Stimulated activated CD4-positive, alpha-beta T cell treated with anti-CD3 and anti-CD28 coated beads, Interleukin-4, amount 100 ng/mL, for 4 hours (primary cell): ENCODE results near the gene INAFM2.

Experiments
- DNase-seq, 2 experiments: peaks; one replicate each; pipeline ENCODE4 v3.0.0-alpha.2; 2020

Gene INAFM2

GRCh38 chr15:40287968-40288367 lies 35.5 kb upstream of the INAFM2 start:
- no peak for DNase-seq

DNA sequence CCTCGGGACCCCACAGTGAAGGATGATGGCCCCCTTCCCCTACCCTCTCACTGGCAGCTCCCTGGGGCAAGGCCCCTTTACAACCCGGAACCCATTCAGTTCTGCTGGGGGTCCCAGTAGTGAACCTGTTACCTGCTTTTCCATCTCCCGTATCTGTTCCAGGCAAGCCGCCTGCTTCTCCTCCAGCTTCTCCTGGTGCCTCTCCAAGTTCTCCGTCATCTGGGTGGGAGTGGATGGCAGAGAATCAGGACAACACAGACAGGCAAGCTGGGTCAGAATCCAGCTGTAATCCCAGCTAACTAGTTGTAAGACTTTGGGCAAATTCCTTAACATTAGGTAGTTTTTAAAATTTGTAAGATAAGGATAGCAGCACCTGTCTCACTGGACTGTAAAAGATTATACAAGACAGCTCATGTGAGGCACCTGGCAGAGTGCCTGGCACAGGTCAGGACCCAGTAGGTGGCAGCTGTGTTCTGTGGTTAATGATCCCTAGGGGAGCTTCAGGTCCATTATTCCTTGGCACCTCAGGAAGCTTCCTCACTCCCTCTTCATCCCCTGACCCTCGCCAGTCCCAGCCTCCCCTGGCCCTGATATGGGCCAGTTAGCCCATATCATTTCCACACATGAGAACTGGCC lies 34.2 kb upstream of the INAFM2 start:
- no peak for DNase-seq

DNA sequence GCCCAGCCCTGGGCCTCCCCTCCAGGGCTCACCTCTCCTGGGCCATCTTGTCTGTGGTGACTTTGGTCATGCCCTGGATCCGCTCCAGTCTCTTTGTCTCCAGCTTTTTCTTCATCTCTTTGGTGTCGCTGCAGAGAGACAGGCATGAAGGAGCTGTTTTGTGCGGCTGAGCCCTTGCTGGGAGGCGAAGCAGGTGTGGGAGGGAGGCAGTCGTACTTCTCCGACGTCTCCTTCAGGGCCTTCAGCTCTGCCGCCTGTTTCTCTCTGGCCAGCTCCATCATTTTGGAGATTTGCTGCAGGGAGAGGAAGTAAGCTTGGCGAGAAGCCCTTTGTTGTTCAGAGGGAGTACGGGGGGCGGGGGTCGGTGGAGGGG lies 33.0 kb upstream of the INAFM2 start:
- no peak for DNase-seq

- DNase-seq: no peak
Measured at GRCh38 chr15:40290918-40291574, 32.4 kb upstream of the INAFM2 start.

DNA sequence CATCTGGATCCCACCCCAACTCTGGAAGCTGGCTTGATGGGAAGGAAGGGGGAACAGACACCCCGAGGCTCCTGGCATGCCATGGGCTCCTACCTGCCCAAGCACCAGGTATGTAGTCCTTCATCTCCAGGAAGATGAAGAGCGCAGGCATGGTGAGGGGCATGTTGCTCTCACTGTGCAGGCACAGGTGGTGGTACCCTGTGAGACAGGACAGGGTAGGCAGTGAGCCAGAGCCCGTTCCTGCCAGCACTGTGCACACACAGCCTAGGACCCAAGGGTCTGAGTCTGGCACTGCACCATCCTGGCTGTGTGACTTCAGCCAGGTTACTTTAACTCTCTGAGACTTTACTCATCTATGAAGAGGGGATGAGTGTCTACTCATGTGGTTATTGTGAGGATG lies 31.2 kb upstream of the INAFM2 start:
- DNase-seq: no peak

DNA sequence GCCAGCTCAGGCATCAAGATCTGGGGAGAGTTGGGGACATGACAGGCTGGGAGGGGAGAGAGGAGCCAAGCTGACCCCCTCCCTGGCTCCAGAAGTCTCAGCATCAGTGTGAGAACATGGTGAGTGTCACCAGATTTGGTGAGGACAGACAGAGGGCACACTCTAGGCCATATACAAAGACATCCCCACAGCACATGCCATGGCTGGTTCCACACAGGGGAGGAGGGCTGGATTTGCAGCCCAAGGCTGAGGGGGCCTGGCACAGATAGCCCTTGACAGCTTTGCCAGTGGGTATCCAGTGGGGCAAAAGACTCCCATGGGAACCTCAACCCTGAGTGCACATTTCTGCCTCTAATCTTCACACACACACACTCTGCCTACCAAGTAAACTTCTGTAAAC lies 30.5 kb upstream of the INAFM2 start:
- DNase-seq: no peak

- DNase-seq: no peak
Measured at GRCh38 chr15:40293905-40294895, 29.3 kb upstream of the INAFM2 start.

- DNase-seq: no peak
Measured at GRCh38 chr15:40295297-40295696, 28.2 kb upstream of the INAFM2 start.

DNA sequence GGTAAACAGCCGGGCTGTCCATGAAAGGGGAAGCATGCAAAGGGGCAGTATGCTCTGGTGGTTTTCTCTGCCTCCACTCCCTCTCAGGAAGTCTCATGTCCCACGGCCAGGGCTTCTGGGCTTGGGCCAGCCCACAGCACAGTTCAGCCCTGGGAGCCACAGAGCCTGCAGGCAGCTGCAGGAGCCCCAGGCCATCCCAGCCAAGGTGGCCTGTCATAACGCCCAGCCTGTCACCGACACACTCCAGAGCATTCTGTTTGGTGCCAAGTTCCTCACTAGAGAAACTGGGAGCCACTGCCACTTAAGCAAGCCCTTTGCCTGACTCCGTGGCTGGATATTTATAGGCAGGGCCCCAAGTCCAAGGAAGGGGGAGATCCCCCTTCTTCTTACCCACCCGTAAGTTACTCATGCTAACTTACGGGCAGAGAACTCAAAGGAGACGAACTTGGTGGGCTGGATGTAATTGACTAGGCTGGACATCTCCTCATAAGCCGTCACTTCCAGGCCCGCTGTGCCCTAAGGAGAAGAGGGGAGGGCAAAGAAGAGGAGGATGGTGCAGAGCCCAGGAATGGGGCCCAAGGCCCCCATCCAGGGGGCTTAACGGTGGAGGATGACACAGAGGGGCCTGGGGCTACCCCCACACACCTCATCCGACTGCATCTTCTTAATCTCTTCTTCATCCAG lies 27.5 kb upstream of the INAFM2 start:
- DNase-seq: no peak

DNA sequence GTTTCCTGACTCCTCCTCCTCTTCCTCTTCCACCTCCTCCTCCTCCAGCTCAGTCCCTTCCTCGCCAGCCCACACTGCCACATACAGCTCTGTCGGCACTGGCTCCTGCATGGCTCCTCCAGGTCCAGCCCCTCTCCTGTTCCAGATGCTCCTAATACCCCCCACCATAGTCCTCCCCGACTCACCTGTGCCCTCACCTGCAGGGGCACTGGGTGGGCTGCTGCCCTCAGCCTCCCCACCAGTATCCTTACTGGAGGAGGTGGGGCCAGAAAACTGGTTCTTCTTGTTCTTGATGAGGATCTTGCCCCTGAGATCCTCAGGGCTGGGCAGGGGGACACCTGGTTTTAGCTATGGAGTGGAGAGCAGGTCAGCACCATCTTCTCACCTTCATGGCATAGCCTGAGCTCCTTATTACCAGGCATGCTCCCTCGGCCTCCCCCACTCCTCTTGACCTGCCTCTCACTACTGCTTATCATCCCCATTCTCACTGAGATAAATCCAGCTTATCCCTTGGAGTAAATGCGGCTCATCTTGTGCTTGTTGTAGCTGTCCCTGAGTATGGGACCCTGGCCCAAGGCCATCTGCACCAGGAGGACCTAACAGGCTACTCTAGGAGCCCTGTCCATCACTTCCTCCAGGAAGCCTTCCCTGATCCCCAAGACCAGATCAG lies 26.8 kb upstream of the INAFM2 start:
- DNase-seq: no peak

- no peak for DNase-seq
Measured at GRCh38 chr15:40297356-40297755, 26.1 kb upstream of the INAFM2 start.

GRCh38 chr15:40298216-40298935 lies 25.1 kb upstream of the INAFM2 start:
- DNase-seq: no peak

GRCh38 chr15:40300367-40300766 lies 23.1 kb upstream of the INAFM2 start:
- DNase-seq: no peak

DNA sequence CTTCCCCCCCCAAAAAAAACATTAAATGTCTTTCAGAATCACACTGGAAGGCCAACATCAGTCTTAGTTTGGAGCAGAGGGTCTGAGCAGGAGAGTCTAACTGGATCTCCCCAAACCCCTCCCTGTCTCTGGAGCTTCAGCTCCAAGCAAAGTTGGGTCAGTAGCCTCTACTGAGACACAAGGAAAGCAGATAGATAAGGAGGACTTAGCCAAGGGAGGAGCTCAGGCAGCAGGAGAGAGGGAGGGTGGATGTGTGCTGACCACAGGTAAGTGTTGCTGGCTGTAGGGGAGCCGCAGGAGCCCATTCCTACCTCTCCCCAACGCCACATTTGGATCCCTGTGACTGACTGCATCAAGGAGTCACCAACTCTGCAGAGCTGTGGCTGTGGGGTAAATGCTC lies 22.7 kb upstream of the INAFM2 start:
- DNase-seq: no peak

- no peak for DNase-seq
Measured at GRCh38 chr15:40301467-40302179, 21.9 kb upstream of the INAFM2 start.

DNA sequence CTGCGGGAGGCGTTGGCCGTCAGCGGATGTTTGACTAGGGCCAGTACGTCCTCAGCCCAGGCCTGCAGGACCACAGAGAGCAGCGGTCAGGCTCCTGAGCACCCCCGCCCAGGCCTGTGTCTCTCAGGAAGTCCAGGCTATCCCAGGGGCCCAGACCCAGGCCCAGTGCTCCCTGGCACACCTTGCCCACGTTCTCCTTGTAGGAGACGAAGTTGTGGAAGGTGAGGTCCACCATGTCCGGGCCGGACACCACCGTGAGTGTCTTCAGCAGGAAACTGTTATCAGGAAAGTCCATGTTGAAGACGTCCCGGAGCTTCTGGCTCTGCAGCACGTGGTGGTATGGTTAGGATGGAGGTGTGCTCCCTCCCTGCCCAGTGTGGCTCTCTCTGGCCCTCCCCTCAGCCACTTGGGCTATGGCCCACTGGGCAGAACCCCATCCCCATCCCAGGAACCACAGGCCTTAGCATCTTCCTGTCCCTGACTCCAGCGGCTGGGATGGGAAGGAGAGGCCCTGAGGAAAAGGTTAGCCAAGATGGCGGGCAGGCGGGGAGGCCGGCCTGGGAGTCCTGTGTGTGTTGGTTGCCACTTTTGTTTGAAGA lies 21.1 kb upstream of the INAFM2 start:
- DNase-seq: no peak

DNA sequence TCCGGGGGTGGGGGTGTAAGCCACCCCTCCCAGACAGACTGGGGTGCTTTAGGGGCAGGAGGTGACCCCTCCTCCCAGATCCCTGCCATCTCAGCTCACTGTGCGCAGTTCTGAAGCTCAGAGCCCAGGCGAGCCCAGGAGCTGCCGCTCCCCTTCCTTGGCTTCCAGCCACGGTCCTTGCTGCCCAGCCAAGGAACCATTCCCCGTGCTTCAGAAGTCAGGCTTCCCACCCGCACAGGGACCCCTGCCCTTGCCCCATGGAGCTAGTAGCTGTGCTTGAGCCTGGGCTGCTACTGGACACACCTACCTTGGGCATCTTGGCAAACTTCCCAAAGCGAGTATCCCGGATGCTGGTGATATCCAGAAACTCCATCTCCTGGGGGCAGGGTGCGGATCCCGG lies 20.5 kb upstream of the INAFM2 start:
- DNase-seq: no peak

DNA sequence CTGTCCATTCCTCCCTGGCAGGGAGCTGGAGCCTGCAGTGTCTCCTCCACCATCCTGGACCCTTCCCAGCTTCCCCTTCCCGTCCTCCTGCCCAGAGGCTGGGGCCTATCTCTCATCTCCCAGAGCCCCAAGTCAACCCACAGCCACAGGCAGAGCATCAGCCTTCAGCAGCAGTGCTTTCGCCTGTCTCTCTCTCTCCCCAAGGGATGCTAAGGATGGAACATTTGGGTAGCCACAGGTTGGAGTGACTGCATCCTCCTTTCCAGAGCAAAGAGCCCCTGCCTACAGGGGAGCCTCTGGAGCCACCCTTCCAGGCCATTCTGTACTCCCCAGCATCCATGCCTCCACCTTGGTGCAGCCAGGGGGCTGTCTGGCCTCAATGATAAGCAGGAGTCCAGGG lies 19.9 kb upstream of the INAFM2 start:
- DNase-seq: no peak

GRCh38 chr15:40305281-40305680 lies 18.2 kb upstream of the INAFM2 start:
- DNase-seq: no peak

- DNase-seq: no peak
Measured at GRCh38 chr15:40306371-40306770, 17.1 kb upstream of the INAFM2 start.

DNA sequence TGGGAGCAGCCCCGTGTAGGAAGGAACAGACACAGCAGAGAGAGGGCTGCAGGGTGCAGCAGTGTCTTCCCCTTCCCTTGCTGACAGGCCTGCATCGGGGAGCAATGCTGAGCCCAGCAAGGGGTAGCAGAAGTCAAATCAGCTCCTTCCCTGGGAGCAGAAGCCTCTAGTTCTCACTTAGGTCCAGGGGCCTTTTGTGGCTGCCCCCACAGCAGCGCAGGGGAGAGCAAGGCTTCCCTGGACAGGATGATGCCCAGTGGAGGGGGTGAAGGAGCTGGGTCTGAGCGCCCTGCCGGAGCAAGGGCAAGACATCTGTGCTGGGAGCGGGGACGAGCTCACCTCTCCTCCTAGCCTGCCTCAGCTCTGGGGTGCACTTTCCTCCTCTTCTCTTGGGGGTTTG lies 16.6 kb upstream of the INAFM2 start:
- DNase-seq: no peak
